ENCODE results near the gene ADIPOR2. TPM values are rescaled to one million over a fixed set of nuclear protein-coding genes. Genes with fewer than 3 reads are reported as not detected.
A peak's percentile ranks its signal among the peaks of the same experiment; 100 is the strongest.

ADIPOR2 gene
- total RNA-seq, 4 donors from 2014 or later = 28.2 to 37.4 (median 34.1) TPM

GRCh38 chr12:1779783-1780182 is 88.9 kb downstream of the ADIPOR2 start:
- 35% methylated on average over 1 of the region's 1 CpG for WGBS
- intact Hi-C loops (cut with DNase I) = no loop called here
- H3K27ac ChIP-seq (replicated peaks in 1 of 4) = peak overlapping the region; percentile 8 to 50 (median 24)

GRCh38 chr12:1781772-1782171 is 90.9 kb downstream of the ADIPOR2 start:
- H3K27me3 ChIP-seq = no peaks in the 10 kb centered on the region
- no peak for TF ChIP-seq POLR2AphosphoS5 (IDR thresholded peaks at IDR 0.05)
- TF ChIP-seq EP300 (IDR thresholded peaks at IDR 0.05) = no peak
- no peak for TF ChIP-seq CTCF (IDR thresholded peaks at IDR 0.05)
- no peak for TF ChIP-seq POLR2A (IDR thresholded peaks at IDR 0.05; ENCODE audit: low read depth)
- intact Hi-C loops (cut with DNase I) = no loop called here
- H3K27ac ChIP-seq (replicated peaks in 1 of 4) = no peak overlapping the region
- H3K4me3 ChIP-seq = no peak overlapping the region
- peaks cover 16 to 65% (median 32%) of the 10 kb centered on the region in 4 donors for H3K36me3 ChIP-seq
- H3K9me3 ChIP-seq = no peaks in the 10 kb centered on the region
- 45% methylated on average over 2 of the region's 2 CpGs for WGBS
- H3K4me1 ChIP-seq = peaks cover 31 to 43% (median 38%) of the 10 kb centered on the region in 4 donors
- no peak for DNase-seq (ENCODE audit: extremely low spot score)

More at GRCh38 chr12:1779783-1780182, 88.9 kb downstream of the ADIPOR2 start:
- Histone ChIP-seq H3K4me3 (no peak overlapping the region), H3K27me3 (no peaks in the 10 kb centered on the region), H3K4me1 (peaks cover 38 to 56% (median 49%) of the 10 kb centered on the region in 4 donors), H3K9me3 (no peaks in the 10 kb centered on the region), H3K36me3 (peaks cover 4 to 45% (median 15%) of the 10 kb centered on the region in 4 donors)
- DNase-seq (ENCODE audit: extremely low spot score) = no peak
- TF ChIP-seq POLR2AphosphoS5 (IDR thresholded peaks at IDR 0.05) = no peak
- TF ChIP-seq EP300 (IDR thresholded peaks at IDR 0.05) = no peak
- TF ChIP-seq CTCF (IDR thresholded peaks at IDR 0.05) = no peak
- TF ChIP-seq POLR2A (IDR thresholded peaks at IDR 0.05; ENCODE audit: low read depth) = no peak

- no peaks in the 10 kb centered on the region for H3K9me3 ChIP-seq
- no peak overlapping the region for H3K4me3 ChIP-seq
- intact Hi-C loops (cut with DNase I) = no loop called here
- H3K4me1 ChIP-seq = peaks cover 31 to 43% (median 37%) of the 10 kb centered on the region in 4 donors
- H3K27ac ChIP-seq (replicated peaks in 1 of 4) = no peak overlapping the region
- H3K27me3 ChIP-seq = no peaks in the 10 kb centered on the region
- DNase-seq (ENCODE audit: extremely low spot score) = no peak
- WGBS = 64% methylated on average over 2 of the region's 2 CpGs
- H3K36me3 ChIP-seq = peaks cover 16 to 70% (median 36%) of the 10 kb centered on the region in 4 donors
- no peak for TF ChIP-seq POLR2AphosphoS5 (IDR thresholded peaks at IDR 0.05)
- TF ChIP-seq EP300 (IDR thresholded peaks at IDR 0.05) = no peak
- TF ChIP-seq CTCF (IDR thresholded peaks at IDR 0.05) = no peak
- TF ChIP-seq POLR2A (IDR thresholded peaks at IDR 0.05; ENCODE audit: low read depth) = no peak
Measured at GRCh38 chr12:1782215-1782614, 91.3 kb downstream of the ADIPOR2 start.

- peaks cover 12 to 53% (median 35%) of the 10 kb centered on the region in 4 donors for H3K36me3 ChIP-seq
- 46% methylated on average over 6 of the region's 6 CpGs for WGBS
- peaks cover 0 to 21% (median 11%) of the 10 kb centered on the region in 4 donors for H3K4me1 ChIP-seq
- TF ChIP-seq EP300 (IDR thresholded peaks at IDR 0.05) (no peak), POLR2AphosphoS5 (IDR thresholded peaks at IDR 0.05) (no peak), CTCF (IDR thresholded peaks at IDR 0.05) (no peak), POLR2A (IDR thresholded peaks at IDR 0.05; ENCODE audit: low read depth) (no peak)
- DNase-seq (ENCODE audit: extremely low spot score) = no peak
- no peaks in the 10 kb centered on the region for H3K27me3 ChIP-seq
- no peak overlapping the region for H3K27ac ChIP-seq (replicated peaks in 1 of 4)
- no peak overlapping the region for H3K4me3 ChIP-seq
- intact Hi-C loops (cut with DNase I) = loop anchor here (5.0 kb wide), 1 partner anchor 90 kb away; no protein-coding TSS in a partner anchor
- H3K9me3 ChIP-seq = no peaks in the 10 kb centered on the region
Measured at GRCh38 chr12:1787714-1788113, 96.8 kb downstream of the ADIPOR2 start.

- 86% methylated on average over 7 of the region's 7 CpGs for WGBS
- Histone ChIP-seq H3K36me3 (peaks cover 12 to 30% (median 20%) of the 10 kb centered on the region in 4 donors), H3K4me1 (peaks cover 21 to 37% (median 23%) of the 10 kb centered on the region in 4 donors), H3K27me3 (no peaks in the 10 kb centered on the region), H3K9me3 (no peaks in the 10 kb centered on the region), H3K27ac (replicated peaks in 1 of 4) (peak overlapping the region in 1 of 4 donors; percentile 11), H3K4me3 (no peak overlapping the region)
- peak; percentile 47 for DNase-seq (ENCODE audit: extremely low spot score)
- intact Hi-C loops (cut with DNase I) = no loop called here
- no peak for TF ChIP-seq POLR2A (IDR thresholded peaks at IDR 0.05; ENCODE audit: low read depth)
- no peak for TF ChIP-seq POLR2AphosphoS5 (IDR thresholded peaks at IDR 0.05)
- no peak for TF ChIP-seq EP300 (IDR thresholded peaks at IDR 0.05)
- no peak for TF ChIP-seq CTCF (IDR thresholded peaks at IDR 0.05)
Measured at GRCh38 chr12:1790444-1790843, 99.6 kb downstream of the ADIPOR2 start.

Data from esophagus muscularis mucosa (tissue), 4 donors.